Measurements from ENCODE around the gene CLIC2. TPM values are rescaled to one million over a fixed set of nuclear protein-coding genes. Genes with fewer than 3 reads are reported as not detected.
"Not testable (repeated sequence)": the region's sequence is repeated elsewhere in the genome, so short reads cannot be mapped to it uniquely, and the experiment has no call there.

The CLIC2 gene
- total RNA-seq = 2.5 TPM

GRCh38 chrX:155334486-155335336 is at the start of gene CLIC2:
TSS of gene CLIC2 (minus strand) at chrX:155334614. CDS start at chrX:155334427, 187 bp downstream.
- ATAC-seq = peak; percentile 97

- peak; percentile 64 for ATAC-seq
Measured at GRCh38 chrX:155382529-155382967, 48.1 kb upstream of the CLIC2 start.

DNA sequence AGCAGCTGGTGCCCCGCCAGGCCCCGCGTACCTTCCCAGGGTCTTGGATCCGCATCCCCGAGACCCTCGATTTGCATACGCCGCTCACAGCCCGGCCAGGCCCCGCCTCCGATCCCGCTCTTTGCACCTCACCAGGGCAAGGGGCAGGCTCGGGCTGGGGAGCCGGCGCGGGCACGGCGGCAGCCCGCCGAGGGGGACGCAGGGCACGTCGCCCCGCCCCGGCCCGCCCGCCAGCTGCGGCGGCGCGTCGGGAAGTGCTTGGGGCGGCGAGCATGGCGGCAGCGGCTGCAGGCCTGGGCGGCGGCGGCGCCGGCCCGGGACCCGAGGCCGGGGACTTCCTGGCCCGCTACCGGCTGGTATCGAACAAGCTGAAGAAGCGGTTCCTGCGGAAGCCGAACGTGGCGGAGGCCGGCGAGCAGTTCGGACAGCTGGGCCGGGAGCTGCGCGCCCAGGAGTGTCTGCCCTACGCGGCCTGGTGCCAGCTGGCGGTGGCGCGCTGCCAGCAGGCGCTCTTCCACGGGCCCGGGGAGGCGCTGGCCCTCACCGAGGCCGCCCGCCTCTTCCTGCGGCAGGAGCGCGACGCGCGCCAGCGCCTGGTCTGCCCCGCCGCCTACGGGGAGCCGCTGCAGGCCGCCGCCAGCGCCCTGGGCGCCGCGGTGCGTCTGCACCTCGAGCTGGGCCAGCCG is 47.6 kb upstream of the CLIC2 start, which contains the start of gene F8A2:
TSS of gene F8A2 (plus strand) at position 253 of the 686 bp plus-strand sequence. CDS start at position 273, 20 bp downstream.
- ATAC-seq = peak; percentile 76

DNA sequence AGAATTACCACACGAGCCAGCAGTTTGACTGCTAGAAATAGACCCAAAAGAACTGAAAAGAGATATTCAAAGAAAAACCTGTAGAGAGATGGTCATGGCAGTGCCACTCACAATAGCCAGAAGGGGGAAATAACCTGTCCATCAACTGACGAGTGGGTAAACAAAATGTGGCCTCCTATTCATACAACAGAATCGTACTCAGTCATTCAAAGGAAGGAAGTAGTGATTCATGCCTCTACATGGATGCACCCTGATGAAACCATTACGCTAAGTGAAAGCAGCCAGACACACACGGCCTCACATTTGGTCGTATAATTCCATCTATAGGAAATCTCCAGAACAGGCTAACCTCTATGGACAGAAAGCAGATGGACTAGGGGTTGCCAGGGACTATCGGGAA is 45.4 kb upstream of the CLIC2 start:
- not testable (repeated sequence) for ATAC-seq

- not testable (repeated sequence) for ATAC-seq
Measured at GRCh38 chrX:155373777-155374458, 39.5 kb upstream of the CLIC2 start.

GRCh38 chrX:155363712-155364111 is 29.3 kb upstream of the CLIC2 start:
- not testable (repeated sequence) for ATAC-seq

GRCh38 chrX:155349448-155349847 is 15.0 kb upstream of the CLIC2 start:
- not testable (repeated sequence) for ATAC-seq

GRCh38 chrX:155345689-155346088 is 11.3 kb upstream of the CLIC2 start:
- ATAC-seq = not testable (repeated sequence)

DNA sequence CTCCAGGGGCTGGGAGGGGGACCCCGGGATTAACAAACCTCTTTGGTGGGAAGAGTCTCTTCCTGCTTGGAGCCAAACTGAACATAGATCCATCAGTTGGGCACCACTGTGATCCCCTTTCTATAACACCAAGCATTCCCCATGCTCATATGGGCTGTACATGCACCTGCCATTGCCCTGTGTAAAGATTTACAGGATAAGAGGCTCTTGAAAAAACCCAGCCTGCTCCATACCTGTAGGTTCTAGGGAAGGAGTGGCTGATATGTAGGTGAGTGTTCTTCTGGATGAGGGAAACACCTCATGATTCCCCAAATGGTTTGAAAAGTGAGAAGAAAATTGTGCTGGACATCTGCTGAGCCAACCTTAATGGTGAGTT is 911 bp upstream of the CLIC2 start:
- ATAC-seq = peak; percentile 9

DNA sequence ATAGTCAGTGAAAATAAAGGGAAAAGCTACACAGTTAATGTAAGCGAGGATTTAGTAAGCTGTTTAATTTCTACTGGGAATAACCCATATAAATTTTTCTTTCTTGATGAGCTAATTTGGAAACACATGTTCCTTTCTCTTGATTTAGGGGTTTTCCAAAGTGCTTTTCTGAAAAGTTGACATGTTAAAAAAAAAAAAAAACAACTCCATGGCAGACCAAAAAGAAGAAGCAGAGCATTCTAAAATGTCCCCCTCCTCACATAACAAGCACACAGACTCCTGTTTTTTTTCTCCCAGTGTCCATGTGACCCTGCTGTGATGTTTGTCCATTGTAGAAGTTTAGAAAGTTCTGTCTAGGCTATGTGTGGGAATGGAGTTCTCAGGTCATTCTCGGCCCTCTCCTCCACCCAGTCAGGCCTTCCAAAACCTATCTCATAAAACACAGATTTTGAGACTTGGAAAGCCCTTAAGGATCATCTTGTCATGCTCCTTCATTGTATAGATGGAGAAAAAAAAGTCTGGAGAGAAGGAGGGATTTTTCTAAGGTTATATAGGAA is 792 bp downstream of the CLIC2 start:
- no peak for ATAC-seq

GRCh38 chrX:155330992-155331391 is 3.4 kb downstream of the CLIC2 start:
- no peak for ATAC-seq

GRCh38 chrX:155329293-155329692 is 5.1 kb downstream of the CLIC2 start:
- no peak for ATAC-seq

DNA sequence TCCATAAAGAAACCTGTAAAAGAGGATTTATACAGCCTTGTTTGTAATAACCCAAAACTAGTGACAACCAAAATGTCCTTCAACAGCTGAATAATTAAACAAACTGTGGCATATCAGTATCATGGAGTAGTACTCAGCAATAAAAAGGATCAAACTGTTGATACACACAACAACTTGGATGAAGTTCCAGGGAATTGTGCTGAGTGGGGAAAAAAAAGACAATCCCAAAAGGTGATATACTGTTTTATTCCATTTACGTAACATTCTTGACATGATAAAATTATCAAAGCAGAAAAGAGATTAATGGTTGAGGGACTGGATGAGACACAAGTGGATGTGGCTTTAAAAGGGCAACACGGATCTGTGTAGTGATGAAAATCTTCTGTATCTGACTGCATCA is 7.8 kb downstream of the CLIC2 start:
- no peak for ATAC-seq

DNA sequence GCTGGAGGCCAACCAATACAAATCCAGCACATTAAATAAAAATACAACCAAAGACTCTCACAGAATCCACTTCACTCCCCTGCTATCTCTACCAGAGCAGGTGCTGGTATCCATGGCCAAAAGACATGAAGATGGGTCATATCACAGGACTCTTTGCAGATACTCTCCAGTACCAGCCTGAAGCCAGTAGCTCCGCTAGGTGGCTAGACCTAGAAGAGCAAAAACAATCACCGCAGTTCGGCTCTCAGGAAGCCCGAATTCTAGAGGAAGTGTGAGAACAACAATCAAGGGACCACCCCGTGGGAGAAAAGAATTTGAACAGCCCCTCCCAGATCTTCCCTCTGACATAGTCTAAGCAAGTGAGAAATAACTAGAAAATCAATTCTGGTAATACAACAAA is 20.2 kb downstream of the CLIC2 start:
- no peak for ATAC-seq

- ATAC-seq = no peak
Measured at GRCh38 chrX:155313766-155314165, 20.6 kb downstream of the CLIC2 start.

DNA sequence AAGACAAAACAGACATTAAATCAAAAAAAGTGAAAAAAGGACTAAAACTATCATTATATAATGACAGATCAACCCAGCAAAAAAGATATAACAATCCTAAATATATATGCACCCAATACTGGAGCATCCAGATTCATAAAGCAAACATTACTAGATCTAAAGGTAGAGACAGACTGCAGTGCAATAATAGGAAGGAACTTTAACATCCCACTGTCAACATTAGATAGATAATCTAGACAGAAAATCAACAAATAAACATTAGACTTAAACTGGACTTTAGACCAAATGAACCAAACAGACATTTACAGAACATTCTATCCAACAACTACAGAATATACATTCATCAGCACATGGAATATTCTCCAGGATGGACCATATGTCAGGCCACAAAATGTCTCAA is 40.6 kb downstream of the CLIC2 start:
- no peak for ATAC-seq

GRCh38 chrX:155279873-155280272 is 54.5 kb downstream of the CLIC2 start:
- no peak for ATAC-seq

GRCh38 chrX:155270969-155271368 is 63.4 kb downstream of the CLIC2 start:
- no peak for ATAC-seq

GRCh38 chrX:155267995-155268394 is 66.4 kb downstream of the CLIC2 start:
- ATAC-seq = not testable (repeated sequence)

DNA sequence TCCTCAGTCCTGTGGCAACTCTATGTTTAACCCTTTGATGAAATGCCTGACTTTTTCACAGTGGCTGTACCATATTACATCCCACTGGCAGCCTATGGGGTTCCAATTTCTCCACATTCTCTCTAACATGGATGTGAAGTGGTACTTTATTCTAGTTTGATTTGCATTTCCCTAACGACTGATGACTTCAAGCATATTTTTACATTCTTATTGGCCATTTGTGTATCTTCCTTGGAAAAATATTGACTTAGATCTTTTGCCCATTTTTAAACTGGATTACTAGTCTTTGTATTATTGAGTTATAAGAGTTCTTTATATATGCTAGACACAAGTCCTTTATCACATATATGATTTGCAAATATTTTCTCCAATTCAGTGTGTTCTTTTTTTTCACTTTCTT is 68.0 kb downstream of the CLIC2 start:
- no peak for ATAC-seq

GRCh38 chrX:155263854-155264628 is 70.4 kb downstream of the CLIC2 start, which contains the start of gene RAB39B:
TSS of gene RAB39B (minus strand) at chrX:155264491. CDS start at chrX:155264288, 203 bp downstream.
- peak; percentile 75 for ATAC-seq

Data from esophagus mucosa (tissue), 1 donor.